GM23338 (cell line): Measurements from ENCODE around the gene SNX9. TPM values are rescaled to one million over a fixed set of nuclear protein-coding genes. Genes with fewer than 3 reads are reported as not detected.

Experiments
- ATAC-seq: fragments of 200-7000 bp; cut with Tn5 transposase; 3 replicates; pipeline ENCODE4 v1.9.1; 2020
- DNase-seq: peaks from one replicate; pipeline ENCODE4 v3.0.0-alpha.2; 2015; ENCODE audit warnings: low spot score
- H2AFZ ChIP-seq: fragments of 200-600 bp; sonication (generic); 2 replicates; pipeline ENCODE4 v1.8.0; 2016; ENCODE audit warnings: antibody characterized with exemption, mild to moderate bottlenecking, moderate library complexity
- H3F3A ChIP-seq: fragments of 200-600 bp; sonication (generic); replicated peaks from 2 replicates; pipeline ENCODE4 v1.8.0; 2017; ENCODE audit warnings: antibody characterized with exemption, mixed run types, low read depth
- H3K27ac ChIP-seq: fragments of 200-600 bp; sonication (generic); 2 replicates; pipeline ENCODE4 v1.6.1; 2016; ENCODE audit warnings: low read depth
- H3K27me3 ChIP-seq: fragments of 200-600 bp; sonication (generic); 2 replicates; pipeline ENCODE4 v1.8.0; 2016; ENCODE audit warnings: mild to moderate bottlenecking, mixed run types, moderate library complexity; ENCODE audit not compliant: insufficient read depth
- H3K36me3 ChIP-seq: fragments of 200-600 bp; sonication (generic); 2 replicates; pipeline ENCODE4 v1.8.0; 2016; ENCODE audit warnings: mild to moderate bottlenecking; ENCODE audit not compliant: insufficient read depth
- H3K4me1 ChIP-seq: fragments of 200-600 bp; sonication (generic); 2 replicates; pipeline ENCODE4 v1.8.0; 2016; ENCODE audit warnings: mild to moderate bottlenecking, moderate library complexity; ENCODE audit not compliant: insufficient read depth
- H3K4me2 ChIP-seq: fragments of 200-600 bp; sonication (generic); 2 replicates; pipeline ENCODE4 v1.7.1; 2017; ENCODE audit warnings: mixed run types
- H3K4me3 ChIP-seq: fragments of 200-600 bp; sonication (generic); 2 replicates; pipeline ENCODE4 v1.6.1; 2016; ENCODE audit warnings: mixed run types
- H3K79me2 ChIP-seq: fragments of 200-600 bp; sonication (generic); replicated peaks from 2 replicates; pipeline ENCODE4 v1.8.0; 2017; ENCODE audit warnings: mild to moderate bottlenecking; ENCODE audit not compliant: insufficient read depth
- H3K9me2 ChIP-seq: fragments of 200-600 bp; sonication (generic); 2 replicates; pipeline ENCODE4 v1.8.0; 2017; ENCODE audit not compliant: insufficient read depth
- H4K20me1 ChIP-seq: fragments of 200-600 bp; sonication (generic); replicated peaks from 2 replicates; pipeline ENCODE4 v1.8.0; 2017; ENCODE audit warnings: mild to moderate bottlenecking; ENCODE audit not compliant: insufficient read depth
- H3K27ac Mint-ChIP-seq: 2 replicates; pipeline ENCODE4 v1.8.0; 2020; ENCODE audit warnings: inconsistent platforms, mild to moderate bottlenecking, moderate library complexity, mixed read lengths
- H3K27me3 Mint-ChIP-seq: 3 replicates; pipeline ENCODE4 v1.8.0; 2022; ENCODE audit warnings: low read depth, mild to moderate bottlenecking, moderate library complexity, mixed read lengths, inconsistent platforms; ENCODE audit not compliant: insufficient read depth, poor library complexity
- H3K36me3 Mint-ChIP-seq: 3 replicates; pipeline ENCODE4 v1.8.0; 2021; ENCODE audit warnings: low read depth, mild to moderate bottlenecking, inconsistent platforms, moderate library complexity, mixed read lengths
- H3K4me1 Mint-ChIP-seq: 3 replicates; pipeline ENCODE4 v1.8.0; 2020; ENCODE audit warnings: mild to moderate bottlenecking, inconsistent platforms, mixed read lengths
- H3K4me3 Mint-ChIP-seq: 3 replicates; pipeline ENCODE4 v1.8.0; 2021; ENCODE audit warnings: moderate library complexity, mild to moderate bottlenecking, inconsistent platforms, mixed read lengths
- H3K9me3 Mint-ChIP-seq: 3 replicates; pipeline ENCODE4 v1.8.0; 2020; ENCODE audit warnings: moderate library complexity, mild to moderate bottlenecking, inconsistent platforms, mixed read lengths
- CREB1 ChIP-seq: fragments of 250-450 bp; sonication (Bioruptor Pico); IDR thresholded peaks from 2 replicates; pipeline ENCODE4 v1.5.0; 2020; ENCODE audit warnings: low read depth, mild to moderate bottlenecking, moderate library complexity
- EZH2 ChIP-seq: fragments of 200-600 bp; sonication (generic); IDR thresholded peaks from one replicate; pipeline ENCODE4 v1.8.0; 2017; ENCODE audit warnings: antibody characterized with exemption, mild to moderate bottlenecking, low read depth; ENCODE audit not compliant: unreplicated experiment
- EZH2phosphoT487 ChIP-seq: fragments of 200-600 bp; sonication (generic); IDR thresholded peaks from one replicate; pipeline ENCODE4 v1.8.1; 2018; ENCODE audit warnings: antibody characterized with exemption; ENCODE audit not compliant: unreplicated experiment
- JUNB ChIP-seq: IDR thresholded peaks from one replicate; pipeline ENCODE4 v1.6.1; 2016; ENCODE audit warnings: antibody characterized with exemption; ENCODE audit not compliant: unreplicated experiment
- NANOG ChIP-seq: IDR thresholded peaks from 2 replicates; pipeline ENCODE4 v1.6.1; 2016; ENCODE audit warnings: antibody characterized with exemption, borderline replicate concordance
- POLR2AphosphoS5 ChIP-seq: IDR thresholded peaks from 2 replicates; pipeline ENCODE4 v1.6.1; 2016; ENCODE audit warnings: antibody characterized with exemption, low read depth
- STAT1 ChIP-seq: IDR thresholded peaks from one replicate; pipeline ENCODE4 v1.6.1; 2016; ENCODE audit warnings: antibody characterized with exemption; ENCODE audit not compliant: unreplicated experiment
- ZNF114 ChIP-seq: fragments of 250-450 bp; sonication (Bioruptor Pico); IDR thresholded peaks from 2 replicates; pipeline ENCODE4 v1.5.0; 2020; ENCODE audit warnings: mild to moderate bottlenecking, moderate library complexity
- polyA plus RNA-seq: library from polyadenylated mRNA; unstranded; fragments of >200 nt; fragmentation: Nextera tagmentation; extraction: Ambion mirVana; gene quantifications from 2 replicates; pipeline ENCODE4 v1.2.1, GENCODE V29; 2016
- total RNA-seq: library from RNA; depleted of rRNA; stranded (reverse); fragments of >200 nt; shearing (Covaris generic); gene quantifications from 2 replicates; pipeline ENCODE4 v1.2.3, GENCODE V29; 2014
- TF ChIP-seq, protein P1 (sequence below): IDR thresholded peaks from one replicate; pipeline ENCODE4 v1.6.1; 2018; ENCODE audit warnings: antibody characterized with exemption; ENCODE audit not compliant: unreplicated experiment
- TF ChIP-seq, protein P2 (sequence below): IDR thresholded peaks from 2 replicates; pipeline ENCODE4 v1.6.1; 2016; ENCODE audit warnings: antibody characterized with exemption
- TF ChIP-seq, protein P3 (sequence below): fragments of 250-450 bp; sonication (Bioruptor Pico); IDR thresholded peaks from 2 replicates; pipeline ENCODE4 v1.5.0; 2020; ENCODE audit warnings: mild to moderate bottlenecking, moderate library complexity

The SNX9 gene
- total and polyA plus RNA-seq, 2 experiments from 2014 or later, result 18.4 to 23.3 TPM

DNA sequence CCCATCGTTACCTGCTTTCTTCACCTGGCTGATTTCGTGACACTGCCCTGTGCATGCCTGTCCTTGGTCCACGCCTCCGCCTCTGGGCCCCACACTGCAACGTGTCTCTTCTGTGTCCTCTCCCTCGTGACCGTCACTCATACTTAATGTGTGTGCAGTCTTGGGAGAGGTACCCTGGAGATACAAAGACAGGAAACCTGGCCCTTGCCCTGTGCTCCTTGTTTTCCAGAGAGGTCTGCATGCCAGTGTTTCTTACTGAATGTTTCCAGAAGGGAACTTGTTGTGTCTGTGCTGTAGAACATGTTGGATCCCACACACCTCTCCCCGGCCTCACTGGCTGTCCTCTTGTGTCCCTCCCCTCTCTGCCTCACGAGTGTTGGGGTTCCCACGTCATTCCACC, 45.8 kb downstream of the SNX9 start:
- Histone ChIP-seq H4K20me1 (peaks cover 10% of the 10 kb centered on the region; the same call in 1 of the 2 replicates), H3K36me3 (no peaks in the 10 kb centered on the region; the same call in 1 of the 2 replicates), H3K4me2 (no peak overlapping the region), H3K79me2 (peaks cover 35% of the 10 kb centered on the region), H3K4me1 (peaks cover 6% of the 10 kb centered on the region; the same call in 1 of the 2 replicates), H3F3A (no peaks in the 10 kb centered on the region), H3K4me3 (no peak overlapping the region), H3K9me2 (no peaks in the 10 kb centered on the region), H3K27me3 (no peaks in the 10 kb centered on the region), H2AFZ (no peak overlapping the region), H3K27ac (no peak overlapping the region)
- H3K36me3 Mint-ChIP-seq, result peaks cover 3% of the 10 kb centered on the region; the same call in 1 of the 3 replicates
- peaks cover 4% of the 10 kb centered on the region for H3K27me3 Mint-ChIP-seq
- H3K9me3 Mint-ChIP-seq, result no peaks in the 10 kb centered on the region
- TF ChIP-seq POLR2AphosphoS5, result no peak
- ATAC-seq (no peak), DNase-seq (no peak)
- no peak overlapping the region for H3K4me3 Mint-ChIP-seq
- no peak overlapping the region for H3K27ac Mint-ChIP-seq
- H3K4me1 Mint-ChIP-seq, result peaks cover 12% of the 10 kb centered on the region

DNA sequence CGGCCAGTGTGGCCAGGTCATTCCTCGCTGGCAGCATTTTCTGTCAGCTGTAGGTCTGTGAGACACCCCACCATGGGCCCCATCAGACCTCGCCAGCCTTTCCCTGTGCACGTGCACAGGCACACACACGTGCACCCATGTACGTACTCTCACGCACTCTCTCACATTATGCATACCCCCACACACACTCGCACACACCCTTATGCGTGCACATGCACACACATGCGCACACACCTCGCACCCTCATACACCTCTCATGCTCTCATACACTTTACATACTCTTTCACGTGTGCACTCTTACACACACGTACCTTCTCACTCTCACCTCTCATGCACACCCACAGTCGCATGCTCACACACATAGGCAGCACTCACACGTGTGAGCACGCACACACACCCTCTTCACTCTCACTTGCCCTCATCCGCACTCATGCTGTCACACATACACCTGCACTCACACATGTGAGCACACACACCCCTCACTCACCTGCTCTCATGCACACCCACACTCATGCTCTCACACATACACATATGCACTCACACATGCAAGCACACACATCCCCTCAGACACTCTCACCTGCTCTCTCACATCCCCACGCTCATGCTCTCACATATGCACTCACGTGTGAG, 46.7 kb downstream of the SNX9 start:
- Histone ChIP-seq H3K4me1 (peaks cover 6% of the 10 kb centered on the region; the same call in 1 of the 2 replicates), H2AFZ (no peak overlapping the region), H3K4me3 (no peak overlapping the region), H3K4me2 (no peak overlapping the region), H3K27ac (no peak overlapping the region), H3K27me3 (no peaks in the 10 kb centered on the region), H4K20me1 (peaks cover 10% of the 10 kb centered on the region; the same call in 1 of the 2 replicates), H3F3A (no peaks in the 10 kb centered on the region), H3K36me3 (no peaks in the 10 kb centered on the region; the same call in 1 of the 2 replicates), H3K9me2 (no peaks in the 10 kb centered on the region), H3K79me2 (peaks cover 25% of the 10 kb centered on the region)
- ATAC-seq, result no peak
- no peak overlapping the region for H3K4me3 Mint-ChIP-seq
- no peak overlapping the region for H3K27ac Mint-ChIP-seq
- H3K27me3 Mint-ChIP-seq, result peaks cover 8% of the 10 kb centered on the region
- peaks cover 11% of the 10 kb centered on the region; the same call in 2 of the 3 replicates for H3K36me3 Mint-ChIP-seq
- H3K4me1 Mint-ChIP-seq, result peaks cover 15% of the 10 kb centered on the region
- DNase-seq, result no peak
- no peaks in the 10 kb centered on the region for H3K9me3 Mint-ChIP-seq
- TF ChIP-seq EZH2phosphoT487, result no peak
- TF ChIP-seq, protein P1, sequence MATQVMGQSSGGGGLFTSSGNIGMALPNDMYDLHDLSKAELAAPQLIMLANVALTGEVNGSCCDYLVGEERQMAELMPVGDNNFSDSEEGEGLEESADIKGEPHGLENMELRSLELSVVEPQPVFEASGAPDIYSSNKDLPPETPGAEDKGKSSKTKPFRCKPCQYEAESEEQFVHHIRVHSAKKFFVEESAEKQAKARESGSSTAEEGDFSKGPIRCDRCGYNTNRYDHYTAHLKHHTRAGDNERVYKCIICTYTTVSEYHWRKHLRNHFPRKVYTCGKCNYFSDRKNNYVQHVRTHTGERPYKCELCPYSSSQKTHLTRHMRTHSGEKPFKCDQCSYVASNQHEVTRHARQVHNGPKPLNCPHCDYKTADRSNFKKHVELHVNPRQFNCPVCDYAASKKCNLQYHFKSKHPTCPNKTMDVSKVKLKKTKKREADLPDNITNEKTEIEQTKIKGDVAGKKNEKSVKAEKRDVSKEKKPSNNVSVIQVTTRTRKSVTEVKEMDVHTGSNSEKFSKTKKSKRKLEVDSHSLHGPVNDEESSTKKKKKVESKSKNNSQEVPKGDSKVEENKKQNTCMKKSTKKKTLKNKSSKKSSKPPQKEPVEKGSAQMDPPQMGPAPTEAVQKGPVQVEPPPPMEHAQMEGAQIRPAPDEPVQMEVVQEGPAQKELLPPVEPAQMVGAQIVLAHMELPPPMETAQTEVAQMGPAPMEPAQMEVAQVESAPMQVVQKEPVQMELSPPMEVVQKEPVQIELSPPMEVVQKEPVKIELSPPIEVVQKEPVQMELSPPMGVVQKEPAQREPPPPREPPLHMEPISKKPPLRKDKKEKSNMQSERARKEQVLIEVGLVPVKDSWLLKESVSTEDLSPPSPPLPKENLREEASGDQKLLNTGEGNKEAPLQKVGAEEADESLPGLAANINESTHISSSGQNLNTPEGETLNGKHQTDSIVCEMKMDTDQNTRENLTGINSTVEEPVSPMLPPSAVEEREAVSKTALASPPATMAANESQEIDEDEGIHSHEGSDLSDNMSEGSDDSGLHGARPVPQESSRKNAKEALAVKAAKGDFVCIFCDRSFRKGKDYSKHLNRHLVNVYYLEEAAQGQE, result no peak
- TF ChIP-seq, protein P2, sequence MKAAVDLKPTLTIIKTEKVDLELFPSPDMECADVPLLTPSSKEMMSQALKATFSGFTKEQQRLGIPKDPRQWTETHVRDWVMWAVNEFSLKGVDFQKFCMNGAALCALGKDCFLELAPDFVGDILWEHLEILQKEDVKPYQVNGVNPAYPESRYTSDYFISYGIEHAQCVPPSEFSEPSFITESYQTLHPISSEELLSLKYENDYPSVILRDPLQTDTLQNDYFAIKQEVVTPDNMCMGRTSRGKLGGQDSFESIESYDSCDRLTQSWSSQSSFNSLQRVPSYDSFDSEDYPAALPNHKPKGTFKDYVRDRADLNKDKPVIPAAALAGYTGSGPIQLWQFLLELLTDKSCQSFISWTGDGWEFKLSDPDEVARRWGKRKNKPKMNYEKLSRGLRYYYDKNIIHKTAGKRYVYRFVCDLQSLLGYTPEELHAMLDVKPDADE, result no peak
- no peak for TF ChIP-seq ZNF114
- TF ChIP-seq EZH2, result no peak
- no peak for TF ChIP-seq STAT1
- TF ChIP-seq, protein P3, sequence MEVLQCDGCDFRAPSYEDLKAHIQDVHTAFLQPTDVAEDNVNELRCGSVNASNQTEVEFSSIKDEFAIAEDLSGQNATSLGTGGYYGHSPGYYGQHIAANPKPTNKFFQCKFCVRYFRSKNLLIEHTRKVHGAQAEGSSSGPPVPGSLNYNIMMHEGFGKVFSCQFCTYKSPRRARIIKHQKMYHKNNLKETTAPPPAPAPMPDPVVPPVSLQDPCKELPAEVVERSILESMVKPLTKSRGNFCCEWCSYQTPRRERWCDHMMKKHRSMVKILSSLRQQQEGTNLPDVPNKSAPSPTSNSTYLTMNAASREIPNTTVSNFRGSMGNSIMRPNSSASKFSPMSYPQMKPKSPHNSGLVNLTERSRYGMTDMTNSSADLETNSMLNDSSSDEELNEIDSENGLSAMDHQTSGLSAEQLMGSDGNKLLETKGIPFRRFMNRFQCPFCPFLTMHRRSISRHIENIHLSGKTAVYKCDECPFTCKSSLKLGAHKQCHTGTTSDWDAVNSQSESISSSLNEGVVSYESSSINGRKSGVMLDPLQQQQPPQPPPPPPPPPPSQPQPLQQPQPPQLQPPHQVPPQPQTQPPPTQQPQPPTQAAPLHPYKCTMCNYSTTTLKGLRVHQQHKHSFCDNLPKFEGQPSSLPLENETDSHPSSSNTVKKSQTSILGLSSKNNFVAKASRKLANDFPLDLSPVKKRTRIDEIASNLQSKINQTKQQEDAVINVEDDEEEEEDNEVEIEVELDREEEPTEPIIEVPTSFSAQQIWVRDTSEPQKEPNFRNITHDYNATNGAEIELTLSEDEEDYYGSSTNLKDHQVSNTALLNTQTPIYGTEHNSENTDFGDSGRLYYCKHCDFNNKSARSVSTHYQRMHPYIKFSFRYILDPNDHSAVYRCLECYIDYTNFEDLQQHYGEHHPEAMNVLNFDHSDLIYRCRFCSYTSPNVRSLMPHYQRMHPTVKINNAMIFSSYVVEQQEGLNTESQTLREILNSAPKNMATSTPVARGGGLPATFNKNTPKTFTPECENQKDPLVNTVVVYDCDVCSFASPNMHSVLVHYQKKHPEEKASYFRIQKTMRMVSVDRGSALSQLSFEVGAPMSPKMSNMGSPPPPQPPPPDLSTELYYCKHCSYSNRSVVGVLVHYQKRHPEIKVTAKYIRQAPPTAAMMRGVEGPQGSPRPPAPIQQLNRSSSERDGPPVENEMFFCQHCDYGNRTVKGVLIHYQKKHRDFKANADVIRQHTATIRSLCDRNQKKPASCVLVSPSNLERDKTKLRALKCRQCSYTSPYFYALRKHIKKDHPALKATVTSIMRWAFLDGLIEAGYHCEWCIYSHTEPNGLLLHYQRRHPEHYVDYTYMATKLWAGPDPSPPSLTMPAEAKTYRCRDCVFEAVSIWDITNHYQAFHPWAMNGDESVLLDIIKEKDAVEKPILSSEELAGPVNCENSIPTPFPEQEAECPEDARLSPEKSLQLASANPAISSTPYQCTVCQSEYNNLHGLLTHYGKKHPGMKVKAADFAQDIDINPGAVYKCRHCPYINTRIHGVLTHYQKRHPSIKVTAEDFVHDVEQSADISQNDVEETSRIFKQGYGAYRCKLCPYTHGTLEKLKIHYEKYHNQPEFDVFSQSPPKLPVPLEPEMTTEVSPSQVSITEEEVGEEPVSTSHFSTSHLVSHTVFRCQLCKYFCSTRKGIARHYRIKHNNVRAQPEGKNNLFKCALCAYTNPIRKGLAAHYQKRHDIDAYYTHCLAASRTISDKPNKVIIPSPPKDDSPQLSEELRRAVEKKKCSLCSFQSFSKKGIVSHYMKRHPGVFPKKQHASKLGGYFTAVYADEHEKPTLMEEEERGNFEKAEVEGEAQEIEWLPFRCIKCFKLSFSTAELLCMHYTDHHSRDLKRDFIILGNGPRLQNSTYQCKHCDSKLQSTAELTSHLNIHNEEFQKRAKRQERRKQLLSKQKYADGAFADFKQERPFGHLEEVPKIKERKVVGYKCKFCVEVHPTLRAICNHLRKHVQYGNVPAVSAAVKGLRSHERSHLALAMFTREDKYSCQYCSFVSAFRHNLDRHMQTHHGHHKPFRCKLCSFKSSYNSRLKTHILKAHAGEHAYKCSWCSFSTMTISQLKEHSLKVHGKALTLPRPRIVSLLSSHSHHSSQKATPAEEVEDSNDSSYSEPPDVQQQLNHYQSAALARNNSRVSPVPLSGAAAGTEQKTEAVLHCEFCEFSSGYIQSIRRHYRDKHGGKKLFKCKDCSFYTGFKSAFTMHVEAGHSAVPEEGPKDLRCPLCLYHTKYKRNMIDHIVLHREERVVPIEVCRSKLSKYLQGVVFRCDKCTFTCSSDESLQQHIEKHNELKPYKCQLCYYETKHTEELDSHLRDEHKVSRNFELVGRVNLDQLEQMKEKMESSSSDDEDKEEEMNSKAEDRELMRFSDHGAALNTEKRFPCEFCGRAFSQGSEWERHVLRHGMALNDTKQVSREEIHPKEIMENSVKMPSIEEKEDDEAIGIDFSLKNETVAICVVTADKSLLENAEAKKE (CRISPR knock-in tag), result no peak
- TF ChIP-seq JUNB, result no peak
- no peak for TF ChIP-seq NANOG
- TF ChIP-seq POLR2AphosphoS5, result no peak
- TF ChIP-seq CREB1 (CRISPR knock-in tag), result no peak
